ENCODE results near the gene UBAC1.

DNA sequence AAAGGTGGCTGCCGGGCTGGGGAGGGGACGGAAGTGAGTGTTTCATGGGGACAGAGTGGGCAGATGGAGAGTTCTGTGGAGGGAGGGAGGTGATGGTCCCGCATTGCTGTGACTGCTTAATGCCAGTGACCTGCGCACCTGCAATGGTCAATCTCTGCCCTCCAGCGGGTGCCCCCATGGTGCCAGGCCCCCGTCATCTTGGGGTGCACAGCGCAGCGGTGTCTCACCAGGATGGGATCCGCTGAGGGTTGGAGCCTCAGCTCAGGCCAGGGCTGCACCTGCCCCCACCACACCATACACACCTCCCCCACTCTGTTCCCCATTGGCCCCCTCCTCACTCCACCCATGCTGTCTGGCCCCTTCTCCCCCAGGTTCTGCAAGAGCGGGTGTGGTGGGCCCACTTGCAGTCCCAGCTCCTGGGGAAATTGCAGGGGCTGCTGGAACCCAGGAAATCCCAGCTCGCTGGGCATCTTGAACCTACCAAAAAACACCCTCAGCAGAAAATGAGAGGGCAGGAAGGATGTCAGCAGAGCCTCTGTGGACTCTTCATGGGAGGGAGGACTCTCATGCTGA, 41.8 kb downstream of the UBAC1 start:
- TF ChIP-seq, protein P1, sequence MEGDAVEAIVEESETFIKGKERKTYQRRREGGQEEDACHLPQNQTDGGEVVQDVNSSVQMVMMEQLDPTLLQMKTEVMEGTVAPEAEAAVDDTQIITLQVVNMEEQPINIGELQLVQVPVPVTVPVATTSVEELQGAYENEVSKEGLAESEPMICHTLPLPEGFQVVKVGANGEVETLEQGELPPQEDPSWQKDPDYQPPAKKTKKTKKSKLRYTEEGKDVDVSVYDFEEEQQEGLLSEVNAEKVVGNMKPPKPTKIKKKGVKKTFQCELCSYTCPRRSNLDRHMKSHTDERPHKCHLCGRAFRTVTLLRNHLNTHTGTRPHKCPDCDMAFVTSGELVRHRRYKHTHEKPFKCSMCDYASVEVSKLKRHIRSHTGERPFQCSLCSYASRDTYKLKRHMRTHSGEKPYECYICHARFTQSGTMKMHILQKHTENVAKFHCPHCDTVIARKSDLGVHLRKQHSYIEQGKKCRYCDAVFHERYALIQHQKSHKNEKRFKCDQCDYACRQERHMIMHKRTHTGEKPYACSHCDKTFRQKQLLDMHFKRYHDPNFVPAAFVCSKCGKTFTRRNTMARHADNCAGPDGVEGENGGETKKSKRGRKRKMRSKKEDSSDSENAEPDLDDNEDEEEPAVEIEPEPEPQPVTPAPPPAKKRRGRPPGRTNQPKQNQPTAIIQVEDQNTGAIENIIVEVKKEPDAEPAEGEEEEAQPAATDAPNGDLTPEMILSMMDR (IDR thresholded peaks at IDR 0.05 in 2 of 3, conservative IDR thresholded peaks at IDR 0.05 in 1 of 3; ENCODE audit: insufficient read depth in 2 of 3, low read depth in 1 of 3, low read length in 3 of 3): no peak
- TF ChIP-seq TCF7 (IDR thresholded peaks at IDR 0.05; ENCODE audit: borderline replicate concordance): no peak
- no peak for TF ChIP-seq DPF2 (IDR thresholded peaks at IDR 0.05)
- TF ChIP-seq POLR3A (IDR thresholded peaks at IDR 0.05; ENCODE audit: borderline replicate concordance, extremely low read depth, insufficient read depth, insufficient read length): no peak
- no peak for TF ChIP-seq CREM (IDR thresholded peaks at IDR 0.05; ENCODE audit: low read depth)
- TF ChIP-seq NR2C1 (IDR thresholded peaks at IDR 0.05): no peak
- TF ChIP-seq NR2C1 (tag; IDR thresholded peaks at IDR 0.05): no peak
- no peak for TF ChIP-seq U2AF1 (optimal IDR thresholded peaks at IDR 0.05; ENCODE audit: low read depth, low read length)
- TF ChIP-seq GABPA (tag; conservative IDR thresholded peaks at IDR 0.05; ENCODE audit: low read depth): no peak
- TF ChIP-seq MXI1 (IDR thresholded peaks at IDR 0.05; ENCODE audit: low read depth, low read length): no peak
- no peak for TF ChIP-seq RHOXF2B (CRISPR knock-in tag; conservative IDR thresholded peaks at IDR 0.05)
- TF ChIP-seq ZNF12 (CRISPR knock-in tag; IDR thresholded peaks at IDR 0.05): no peak
- no peak for TF ChIP-seq ZNF224 (CRISPR knock-in tag; IDR thresholded peaks at IDR 0.05)
- no peak for TF ChIP-seq FOS (IDR thresholded peaks at IDR 0.05; ENCODE audit: extremely low read depth, insufficient read length)
- TF ChIP-seq ZBTB40 (IDR thresholded peaks at IDR 0.05): no peak
- TF ChIP-seq ZBTB40 (CRISPR knock-in tag; IDR thresholded peaks at IDR 0.05): no peak
